HG03196 (cell line): ENCODE measurements around the gene COQ7.

Experiments used
- ATAC-seq: cut with Tn5 transposase; IDR thresholded peaks from one replicate; pipeline ENCODE4 v1.9.1; 2021; ENCODE audit not compliant: unreplicated experiment

COQ7 gene

DNA sequence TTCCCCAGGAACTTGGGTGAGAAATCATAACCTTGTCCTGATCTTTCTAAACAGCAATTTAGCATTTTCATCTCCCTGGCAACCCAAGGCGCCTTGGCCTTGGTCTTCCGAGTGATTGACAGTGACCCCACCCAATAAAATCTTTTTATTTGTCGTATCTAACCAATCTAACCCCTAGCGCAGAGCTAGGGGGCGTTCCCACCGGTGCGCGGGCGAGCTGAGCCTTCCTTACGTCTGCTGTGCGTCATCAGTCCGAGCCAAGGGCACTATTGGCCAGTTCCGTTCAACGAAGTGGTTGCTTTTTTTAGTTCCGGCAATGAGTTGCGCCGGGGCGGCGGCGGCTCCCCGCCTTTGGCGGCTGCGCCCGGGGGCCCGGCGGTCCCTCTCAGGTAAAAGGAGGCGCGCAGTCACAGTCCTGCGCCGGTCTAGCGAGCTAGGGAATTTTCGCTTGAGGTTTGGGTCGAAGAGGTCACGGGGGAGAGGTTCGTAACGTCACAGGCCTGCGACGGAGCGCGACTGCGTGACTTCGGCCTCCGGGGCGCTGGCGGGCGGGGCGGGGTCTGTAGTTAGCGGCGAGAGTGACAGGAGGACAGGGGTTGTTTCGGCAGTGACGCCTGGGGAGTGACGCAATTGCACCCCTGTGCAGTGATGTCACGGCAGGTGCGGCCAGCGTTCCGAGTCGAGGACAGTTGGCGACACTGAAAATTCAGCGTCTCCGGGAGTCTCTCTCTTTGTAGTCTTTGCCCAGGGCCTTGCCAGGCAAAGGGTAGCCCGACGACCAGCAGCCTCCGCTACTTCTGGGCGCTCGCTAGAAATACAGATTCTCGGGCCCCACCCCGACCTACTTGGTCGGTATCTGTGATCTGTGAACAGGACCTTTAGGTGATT is at the start of gene COQ7:
COQ7 (plus strand) TSS at position 266 of the 888 bp plus-strand sequence; CDS start at position 317, 51 bp downstream.
- peak; percentile 93 for ATAC-seq

DNA sequence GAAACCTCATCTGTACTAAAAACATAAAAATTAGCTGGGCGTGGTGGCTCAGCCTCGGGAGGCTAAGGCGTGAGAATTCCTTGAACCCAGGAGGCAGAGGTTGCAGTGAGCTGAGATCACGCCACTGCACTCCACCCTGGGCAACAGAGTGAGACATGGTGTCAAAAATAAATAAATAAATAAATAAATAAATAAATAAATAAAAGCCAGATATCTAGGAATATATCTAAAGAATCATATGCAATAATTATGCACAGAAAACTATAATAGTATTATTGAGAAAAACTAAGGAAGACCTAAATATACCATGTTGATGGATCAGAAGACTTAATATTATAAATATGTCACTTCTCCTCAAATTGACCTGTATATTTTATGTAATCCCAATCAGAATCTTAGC is 46.7 kb upstream of the COQ7 start:
- no peak for ATAC-seq

GRCh38 chr16:19021747-19022146 is 45.7 kb upstream of the COQ7 start:
- no peak for ATAC-seq

DNA sequence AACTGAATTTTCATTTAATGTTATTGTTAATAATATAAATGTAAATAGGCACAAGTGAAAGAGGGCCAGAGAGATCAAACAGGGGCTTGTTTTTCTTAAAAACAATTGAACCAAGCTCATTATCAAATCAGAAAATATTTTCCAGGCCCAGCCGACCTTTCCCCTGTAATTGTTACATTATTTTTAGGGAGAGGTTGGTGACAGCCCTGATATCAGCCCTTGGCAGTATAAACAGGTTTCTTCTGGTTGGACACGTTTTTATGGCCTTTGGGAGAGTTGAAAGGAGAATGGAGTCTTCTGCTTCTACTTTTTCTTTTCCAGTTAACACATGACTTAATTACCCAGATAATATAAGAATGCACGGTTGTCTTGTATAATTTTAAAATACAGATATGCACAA is 40.0 kb upstream of the COQ7 start:
- ATAC-seq = no peak

- ATAC-seq = no peak
These were observed 37.4 kb upstream of the COQ7 start for GRCh38 chr16:19029980-19030379.

DNA sequence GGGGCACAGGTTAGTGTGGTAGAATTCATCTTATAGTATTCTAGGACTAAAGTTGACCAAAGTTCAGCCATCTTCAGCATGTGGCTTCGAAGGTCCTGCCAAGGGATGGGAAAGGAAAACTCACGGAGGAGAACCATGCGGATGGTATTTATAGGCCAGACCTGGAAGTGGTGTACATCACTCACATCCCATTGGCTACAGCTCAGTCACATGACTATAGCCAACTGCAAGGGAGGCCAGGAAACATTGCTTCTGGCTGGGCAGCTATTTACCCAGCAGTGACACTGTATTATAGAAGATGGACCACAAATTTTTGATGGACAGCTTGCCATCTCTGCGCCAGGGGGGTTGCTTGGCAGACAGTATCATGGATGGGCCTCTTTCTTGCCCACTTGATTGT is 35.7 kb upstream of the COQ7 start:
- ATAC-seq = no peak

GRCh38 chr16:19033761-19034160 is 33.7 kb upstream of the COQ7 start:
- ATAC-seq = no peak

DNA sequence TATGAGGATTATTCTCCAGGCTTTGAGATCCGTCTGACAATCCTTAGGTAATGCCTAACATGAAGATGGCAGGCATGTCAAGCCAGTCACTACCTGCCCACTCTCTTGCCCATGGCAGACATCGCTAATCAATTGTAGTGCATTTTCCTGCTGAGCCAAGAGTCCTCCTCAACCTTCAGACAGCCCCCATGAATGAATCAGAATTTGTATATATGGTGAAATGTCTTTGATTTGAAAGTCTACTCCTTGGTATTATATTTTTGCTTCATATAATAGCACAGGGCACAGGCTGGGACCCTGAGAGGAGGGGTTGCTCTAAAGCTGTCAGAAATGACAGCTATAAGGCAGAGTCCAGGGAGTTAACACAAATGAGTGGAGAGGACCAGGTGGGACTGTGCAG is 27.0 kb upstream of the COQ7 start:
- ATAC-seq = no peak

GRCh38 chr16:19044769-19045168 is 22.6 kb upstream of the COQ7 start:
- ATAC-seq = no peak

DNA sequence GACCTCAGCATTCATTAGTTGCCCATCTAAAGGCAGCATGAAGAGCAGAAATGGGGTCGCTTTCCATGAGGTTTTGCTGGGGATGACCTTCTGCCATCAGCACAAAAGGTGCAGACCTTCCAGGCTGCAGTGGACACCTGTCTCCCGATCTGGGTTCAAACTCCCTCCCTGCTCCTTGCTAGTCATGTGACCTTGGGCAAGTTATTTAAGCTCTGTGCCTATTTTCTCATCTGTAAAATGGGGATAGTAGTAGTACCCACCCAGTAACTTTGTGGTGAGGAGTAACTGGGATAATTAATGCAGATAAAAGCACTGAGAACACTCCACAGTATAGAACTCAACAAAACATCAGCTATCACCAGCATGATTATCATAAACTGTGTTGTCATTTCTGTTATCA is 21.4 kb upstream of the COQ7 start:
- ATAC-seq = no peak

DNA sequence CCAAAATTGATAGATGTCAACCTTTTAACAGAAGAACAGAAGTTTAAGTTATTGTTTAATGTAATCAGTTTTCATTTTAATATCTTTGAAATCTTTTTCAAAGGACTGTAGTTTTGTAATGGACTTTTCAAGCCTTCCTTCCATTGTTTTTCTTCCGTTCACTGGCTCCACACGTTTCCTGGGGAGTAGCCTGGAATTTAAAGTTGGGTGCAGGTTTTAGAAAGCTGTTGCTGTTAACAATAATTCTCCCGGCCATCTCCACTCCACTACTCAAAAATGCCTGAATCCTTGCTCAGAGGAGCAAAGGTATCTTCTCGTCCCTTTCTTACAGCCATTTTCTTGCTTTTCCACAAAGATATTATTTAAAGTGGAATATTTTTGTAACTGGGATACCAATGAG is 4.7 kb upstream of the COQ7 start:
- no peak for ATAC-seq

DNA sequence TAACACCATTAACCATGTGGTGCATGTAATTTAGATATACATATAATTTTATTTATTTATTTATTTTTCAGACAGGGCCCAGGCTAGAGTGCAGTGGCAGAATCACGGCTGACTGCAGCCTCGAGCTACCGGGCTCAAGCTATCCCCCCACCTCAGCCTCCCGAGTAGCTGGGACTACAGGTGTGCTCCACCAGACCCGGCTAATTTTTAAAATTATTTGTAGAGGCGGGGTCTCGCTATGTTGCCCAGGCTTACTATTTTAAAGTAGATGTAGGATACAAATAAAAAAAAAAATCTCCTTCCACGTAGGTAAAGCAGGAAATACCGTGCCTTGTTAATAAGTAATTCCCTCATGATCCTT is 446 bp upstream of the COQ7 start:
- ATAC-seq = no peak

DNA sequence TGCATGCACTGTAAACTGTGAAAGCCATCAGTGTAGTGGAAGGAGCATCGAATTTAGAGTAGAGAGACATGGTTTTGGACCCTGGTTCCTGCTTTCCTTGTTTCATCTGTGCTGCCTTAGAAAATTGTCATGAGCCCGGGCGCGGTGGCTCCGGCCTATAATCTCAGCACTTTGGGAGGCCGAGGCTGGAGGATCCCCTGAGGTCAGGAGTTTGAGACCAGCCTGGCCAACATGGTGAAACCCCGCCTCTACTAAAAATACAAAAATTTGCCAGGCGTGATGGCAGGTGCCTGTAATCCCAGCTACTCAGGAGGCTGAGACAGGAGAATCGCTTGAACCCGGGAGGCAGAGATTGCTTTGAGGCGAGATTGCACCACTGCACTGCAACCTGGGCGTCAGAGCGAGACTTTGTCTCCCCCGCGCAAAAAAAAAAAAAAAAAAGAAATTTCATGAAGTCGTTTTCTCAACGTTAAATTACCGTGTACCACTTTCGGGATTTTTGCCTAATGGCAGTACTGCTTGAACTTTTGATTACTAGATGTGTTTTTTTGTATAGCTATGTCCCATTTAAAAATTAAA is 912 bp downstream of the COQ7 start:
- no peak for ATAC-seq

DNA sequence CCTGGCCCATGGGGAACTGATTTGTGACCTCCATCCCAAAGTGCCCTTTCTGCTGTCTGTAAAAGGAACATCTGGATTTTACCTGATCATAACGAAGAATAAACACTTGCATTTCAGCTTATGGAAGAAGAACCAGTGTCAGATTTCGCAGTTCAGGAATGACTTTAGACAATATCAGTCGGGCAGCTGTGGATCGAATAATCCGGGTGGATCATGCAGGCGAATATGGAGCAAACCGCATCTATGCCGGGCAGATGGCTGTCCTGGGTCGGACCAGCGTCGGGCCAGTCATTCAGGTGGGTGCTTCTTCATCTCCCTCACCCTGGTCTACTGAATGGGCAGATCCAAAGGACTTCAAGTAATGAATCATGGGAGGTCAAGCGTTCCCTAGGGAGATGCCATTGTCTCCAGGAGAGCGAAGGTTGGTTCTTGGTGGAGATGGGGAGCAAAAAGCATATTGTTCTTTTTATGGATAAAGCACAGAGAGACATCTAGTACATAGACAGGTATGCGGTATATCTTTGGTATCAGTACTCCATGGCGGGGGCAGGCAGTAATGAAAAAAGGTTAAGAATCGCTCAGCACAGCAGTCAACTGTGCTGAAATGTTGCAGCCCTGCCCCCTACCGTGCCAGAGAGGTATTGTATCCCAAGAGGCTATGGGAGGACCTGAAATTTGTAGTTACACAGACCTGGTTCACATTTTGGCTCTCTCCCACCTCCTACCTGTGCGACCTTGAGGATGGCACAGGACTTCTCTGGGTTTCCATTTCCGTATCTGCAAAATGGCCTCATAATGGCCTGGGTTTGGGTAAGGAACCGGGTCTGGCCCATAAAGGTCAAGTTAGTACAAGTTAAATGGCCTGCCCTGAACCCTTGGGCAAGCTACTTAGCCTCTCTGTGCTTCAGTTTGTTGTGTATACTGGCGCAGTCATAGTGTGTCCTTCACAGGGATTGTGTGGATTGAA is 4.7 kb downstream of the COQ7 start:
- ATAC-seq = no peak

GRCh38 chr16:19073344-19073743 is 5.9 kb downstream of the COQ7 start:
- no peak for ATAC-seq

GRCh38 chr16:19073863-19074262 is 6.4 kb downstream of the COQ7 start:
- no peak for ATAC-seq

DNA sequence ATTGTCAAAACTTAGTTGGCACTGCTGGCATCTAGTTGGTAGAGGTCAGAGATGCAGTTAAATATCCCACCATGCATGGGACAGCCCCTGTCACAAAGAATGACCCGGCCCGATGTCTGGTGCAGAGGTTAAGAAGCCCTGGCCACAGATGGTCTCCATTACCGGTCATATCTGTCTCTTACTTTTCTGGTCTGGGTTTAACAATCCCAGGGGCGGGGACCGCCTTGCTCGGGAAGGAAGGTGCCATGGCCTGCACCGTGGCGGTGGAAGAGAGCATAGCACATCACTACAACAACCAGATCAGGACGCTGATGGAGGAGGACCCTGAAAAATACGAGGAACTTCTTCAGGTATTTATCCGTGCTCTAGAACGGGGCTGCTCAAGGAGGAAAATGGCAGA is 8.1 kb downstream of the COQ7 start:
- no peak for ATAC-seq

DNA sequence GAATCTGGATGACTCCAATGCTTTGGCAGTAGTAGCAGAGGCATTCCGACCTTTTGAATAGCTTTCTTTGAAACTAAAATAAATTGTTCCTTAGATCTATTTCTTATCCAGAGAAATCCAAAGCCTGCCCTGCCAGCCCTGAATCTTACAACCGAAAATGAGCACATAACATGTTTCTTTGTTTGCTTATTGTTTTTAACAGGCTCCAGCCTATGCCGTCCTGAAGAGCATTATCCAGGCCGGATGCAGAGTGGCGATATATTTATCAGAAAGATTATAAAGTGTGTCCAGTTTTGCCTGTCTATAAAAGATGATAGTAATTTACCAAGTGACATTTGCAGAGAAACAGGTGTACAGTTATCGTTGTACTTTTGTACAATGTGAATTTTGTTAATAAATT is 10.5 kb downstream of the COQ7 start:
- ATAC-seq = no peak

- no peak for ATAC-seq
These were observed 16.3 kb downstream of the COQ7 start for GRCh38 chr16:19083670-19084069.

DNA sequence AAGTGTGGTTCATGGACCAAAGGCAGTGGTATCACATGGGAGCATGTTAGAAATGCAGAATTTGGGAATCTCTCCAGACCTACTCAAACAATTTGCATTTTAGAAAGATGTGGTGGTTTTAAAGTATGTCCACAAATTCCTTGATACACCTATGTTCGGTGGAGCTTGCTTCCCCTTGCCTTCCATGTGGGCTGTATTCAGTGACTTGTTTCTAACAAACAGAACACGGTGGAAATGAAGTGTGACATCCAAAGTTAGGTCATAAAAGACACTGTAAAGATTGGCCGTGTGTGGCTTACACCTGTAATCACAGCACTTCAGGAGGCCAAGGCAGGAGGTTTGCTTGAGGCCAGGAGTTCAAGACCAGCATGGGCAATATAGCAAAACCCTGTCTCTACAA is 16.7 kb downstream of the COQ7 start:
- no peak for ATAC-seq

DNA sequence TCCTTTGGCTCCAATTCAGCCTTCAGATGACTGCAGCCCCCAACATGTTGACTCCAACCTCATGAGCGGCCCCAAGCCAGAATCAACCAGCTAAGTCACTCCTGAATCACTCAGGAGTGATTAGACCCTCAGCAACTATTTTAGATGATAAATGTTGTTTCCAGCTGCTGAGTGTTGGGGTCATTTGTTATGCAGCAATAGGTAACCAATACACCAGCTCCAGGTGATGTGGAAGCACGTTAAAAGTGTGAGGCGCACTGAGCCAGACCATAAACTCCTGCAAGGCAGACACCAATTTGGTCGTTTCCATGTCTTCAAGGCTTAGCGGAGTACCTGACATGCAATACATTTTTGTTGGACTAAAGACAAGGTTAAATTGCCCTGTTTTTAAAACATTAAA is 17.5 kb downstream of the COQ7 start:
- ATAC-seq = no peak
